Glutamatergic neuron (in vitro differentiated cells): ENCODE data around the gene DOCK1. TPM values are rescaled to one million over a fixed set of nuclear protein-coding genes. Genes with fewer than 3 reads are reported as not detected.

ENCODE experiments used
- DNase-seq: peaks from one replicate; pipeline ENCODE4 v3.0.0; 2022
- H3K27ac Mint-ChIP-seq: one replicate; pipeline ENCODE4 v1.8.0; 2020; ENCODE audit warnings: mild to moderate bottlenecking, mixed read lengths, inconsistent platforms; ENCODE audit not compliant: unreplicated experiment
- H3K27me3 Mint-ChIP-seq: one replicate; pipeline ENCODE4 v1.8.0; 2020; ENCODE audit warnings: mild to moderate bottlenecking, moderate library complexity, mixed read lengths, inconsistent platforms; ENCODE audit not compliant: unreplicated experiment
- H3K36me3 Mint-ChIP-seq: one replicate; pipeline ENCODE4 v1.8.0; 2020; ENCODE audit warnings: mild to moderate bottlenecking, mixed read lengths, inconsistent platforms; ENCODE audit not compliant: unreplicated experiment
- H3K4me1 Mint-ChIP-seq: one replicate; pipeline ENCODE4 v1.8.0; 2020; ENCODE audit warnings: mild to moderate bottlenecking, low read depth, mixed read lengths, inconsistent platforms; ENCODE audit not compliant: unreplicated experiment
- H3K4me3 Mint-ChIP-seq: one replicate; pipeline ENCODE4 v1.8.0; 2020; ENCODE audit warnings: mild to moderate bottlenecking, mixed read lengths, inconsistent platforms; ENCODE audit not compliant: unreplicated experiment
- H3K9me3 Mint-ChIP-seq: one replicate; pipeline ENCODE4 v1.8.0; 2020; ENCODE audit warnings: mild to moderate bottlenecking, moderate library complexity, mixed read lengths, inconsistent platforms; ENCODE audit not compliant: unreplicated experiment
- CTCF ChIP-seq: fragments of 200-600 bp; sonication (generic); IDR thresholded peaks from one replicate; pipeline ENCODE4 v1.5.0; 2021; ENCODE audit not compliant: partially characterized antibody, unreplicated experiment
- total RNA-seq: library from RNA; stranded (reverse); fragmentation: NEBNext Ultra II Directional; extraction: Animal tissue kit (Norgen Biotek cat#: 25700); gene quantifications from one replicate; pipeline ENCODE4 v1.2.1, GENCODE V29; 2021; ENCODE audit not compliant: unreplicated experiment

DOCK1 gene
- total RNA-seq, 1 donor from 2014 or later: 19.7 TPM

- H3K4me3 Mint-ChIP-seq: no peak overlapping the region
- no peak for DNase-seq
- no peak for TF ChIP-seq CTCF
- peaks cover 8% of the 10 kb centered on the region for H3K9me3 Mint-ChIP-seq
- H3K36me3 Mint-ChIP-seq: peaks cover 3% of the 10 kb centered on the region
- H3K27ac Mint-ChIP-seq: no peak overlapping the region
- peaks cover 1% of the 10 kb centered on the region for H3K27me3 Mint-ChIP-seq
- H3K4me1 Mint-ChIP-seq: no peaks in the 10 kb centered on the region
Measured at GRCh38 chr10:126929391-126929790, 24.2 kb downstream of the DOCK1 start.

- H3K4me3 Mint-ChIP-seq: no peak overlapping the region
- H3K9me3 Mint-ChIP-seq: peaks cover 8% of the 10 kb centered on the region
- no peak overlapping the region for H3K27ac Mint-ChIP-seq
- H3K4me1 Mint-ChIP-seq: no peaks in the 10 kb centered on the region
- no peak for DNase-seq
- no peak for TF ChIP-seq CTCF
- peaks cover 1% of the 10 kb centered on the region for H3K27me3 Mint-ChIP-seq
- peaks cover 3% of the 10 kb centered on the region for H3K36me3 Mint-ChIP-seq
Measured at GRCh38 chr10:126930131-126930882, 25.1 kb downstream of the DOCK1 start.

GRCh38 chr10:126930883-126931503 is 25.8 kb downstream of the DOCK1 start:
- Mint-ChIP-seq H3K4me3 (no peak overlapping the region), H3K36me3 (peaks cover 3% of the 10 kb centered on the region), H3K27ac (no peak overlapping the region), H3K4me1 (no peaks in the 10 kb centered on the region), H3K9me3 (peaks cover 8% of the 10 kb centered on the region), H3K27me3 (peaks cover 1% of the 10 kb centered on the region)
- DNase-seq: no peak
- TF ChIP-seq CTCF: no peak

- H3K9me3 Mint-ChIP-seq: peaks cover 8% of the 10 kb centered on the region
- H3K27me3 Mint-ChIP-seq: peaks cover 1% of the 10 kb centered on the region
- no peak overlapping the region for H3K27ac Mint-ChIP-seq
- no peak overlapping the region for H3K4me3 Mint-ChIP-seq
- no peaks in the 10 kb centered on the region for H3K4me1 Mint-ChIP-seq
- no peak for TF ChIP-seq CTCF
- H3K36me3 Mint-ChIP-seq: peaks cover 3% of the 10 kb centered on the region
- DNase-seq: no peak
Measured at GRCh38 chr10:126931544-126931943, 26.3 kb downstream of the DOCK1 start.

- Mint-ChIP-seq H3K4me1 (no peaks in the 10 kb centered on the region), H3K9me3 (peaks cover 6% of the 10 kb centered on the region), H3K27ac (no peak overlapping the region), H3K4me3 (no peak overlapping the region), H3K27me3 (peaks cover 1% of the 10 kb centered on the region), H3K36me3 (peaks cover 3% of the 10 kb centered on the region)
- TF ChIP-seq CTCF: no peak
- DNase-seq: no peak
Measured at GRCh38 chr10:126932516-126932915, 27.3 kb downstream of the DOCK1 start.
